ENCODE data around the gene INPP1.
A peak's percentile ranks its signal among the peaks of the same experiment; 100 is the strongest.

Gene INPP1

GRCh38 chr2:190318931-190319554 lies 24.3 kb upstream of the INPP1 start:
- TF ChIP-seq, protein P1, sequence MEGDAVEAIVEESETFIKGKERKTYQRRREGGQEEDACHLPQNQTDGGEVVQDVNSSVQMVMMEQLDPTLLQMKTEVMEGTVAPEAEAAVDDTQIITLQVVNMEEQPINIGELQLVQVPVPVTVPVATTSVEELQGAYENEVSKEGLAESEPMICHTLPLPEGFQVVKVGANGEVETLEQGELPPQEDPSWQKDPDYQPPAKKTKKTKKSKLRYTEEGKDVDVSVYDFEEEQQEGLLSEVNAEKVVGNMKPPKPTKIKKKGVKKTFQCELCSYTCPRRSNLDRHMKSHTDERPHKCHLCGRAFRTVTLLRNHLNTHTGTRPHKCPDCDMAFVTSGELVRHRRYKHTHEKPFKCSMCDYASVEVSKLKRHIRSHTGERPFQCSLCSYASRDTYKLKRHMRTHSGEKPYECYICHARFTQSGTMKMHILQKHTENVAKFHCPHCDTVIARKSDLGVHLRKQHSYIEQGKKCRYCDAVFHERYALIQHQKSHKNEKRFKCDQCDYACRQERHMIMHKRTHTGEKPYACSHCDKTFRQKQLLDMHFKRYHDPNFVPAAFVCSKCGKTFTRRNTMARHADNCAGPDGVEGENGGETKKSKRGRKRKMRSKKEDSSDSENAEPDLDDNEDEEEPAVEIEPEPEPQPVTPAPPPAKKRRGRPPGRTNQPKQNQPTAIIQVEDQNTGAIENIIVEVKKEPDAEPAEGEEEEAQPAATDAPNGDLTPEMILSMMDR (IDR thresholded peaks at IDR 0.05) = no peak
- intact Hi-C loops (cut with DNase I; ENCODE audit: low total_unique reads) = no loop called here
- Histone ChIP-seq H3K4me3 (peak overlapping the region; percentile 80 to 86), H3K27ac (peak overlapping the region; percentile 89 to 91), H3K9me3 (no peaks in the 10 kb centered on the region), H3K36me3 (no peaks in the 10 kb centered on the region), H3K4me1 (peaks cover 0 to 43% (median 21%) of the 10 kb centered on the region in 4 donors), H3K27me3 (no peaks in the 10 kb centered on the region)
- DNase-seq = no peak

DNA sequence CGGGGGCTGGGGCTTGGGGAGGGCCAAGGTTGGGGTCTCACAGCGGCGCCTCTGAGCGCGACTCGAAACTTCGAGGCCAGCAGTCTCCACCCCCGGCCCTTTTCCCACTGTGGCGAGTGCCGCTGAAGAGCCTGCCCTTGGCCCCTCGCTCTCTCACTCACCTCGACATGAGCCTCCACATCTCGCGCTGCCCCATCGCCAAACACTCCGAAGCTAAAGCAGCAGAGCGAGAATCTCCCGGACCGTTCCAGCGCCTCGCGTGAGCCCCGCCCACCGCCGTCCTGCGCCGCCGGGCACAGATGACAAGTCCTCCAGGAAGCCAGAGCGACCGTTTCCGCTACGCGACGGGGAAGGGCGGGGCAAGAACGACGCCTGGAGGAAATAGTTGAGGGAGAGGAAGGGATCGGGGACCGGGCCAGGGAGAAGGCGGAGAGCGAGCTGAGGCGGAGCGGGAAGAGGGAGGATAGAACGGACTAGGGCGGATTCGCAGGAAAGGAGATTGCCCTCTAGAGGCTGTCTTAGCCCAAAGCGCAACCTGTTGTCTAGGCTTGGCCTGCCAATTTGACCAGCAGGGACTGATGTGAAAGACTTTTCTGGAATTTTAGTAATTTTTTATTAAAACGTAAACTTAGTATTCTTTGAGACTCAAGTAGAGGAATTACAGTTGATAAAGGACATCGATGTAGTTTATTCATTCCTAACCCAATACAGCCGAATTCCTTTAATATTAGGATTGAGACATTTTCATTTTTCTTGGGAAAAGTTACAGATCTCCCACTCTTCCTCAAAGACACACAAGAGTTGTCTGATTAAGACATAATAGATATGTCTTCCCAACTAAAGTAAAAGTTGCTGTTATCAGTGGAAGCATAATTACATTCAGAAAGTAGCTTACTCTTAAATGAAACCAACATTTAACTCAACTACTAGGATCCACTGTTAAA lies 23.6 kb upstream of the INPP1 start, which contains the start of gene HIBCH:
Gene HIBCH (minus strand): TSS at position 272 of the 944 bp plus-strand sequence. CDS start 76 bp downstream, at position 196.
- DNase-seq = peak; percentile 99 to 100
- intact Hi-C loops (cut with DNase I; ENCODE audit: low total_unique reads) = no loop called here
- H3K9me3 ChIP-seq = no peaks in the 10 kb centered on the region
- no peaks in the 10 kb centered on the region for H3K27me3 ChIP-seq
- H3K36me3 ChIP-seq = no peaks in the 10 kb centered on the region
- H3K27ac ChIP-seq = peak within 1 kb of the TSS; percentile 89 to 91
- TF ChIP-seq, protein P1 (IDR thresholded peaks at IDR 0.05) = peak; percentile 58 to 75
- peaks cover 0 to 41% (median 20%) of the 10 kb centered on the region in 4 donors for H3K4me1 ChIP-seq
- peak within 1 kb of the TSS; percentile 80 to 86 for H3K4me3 ChIP-seq

DNA sequence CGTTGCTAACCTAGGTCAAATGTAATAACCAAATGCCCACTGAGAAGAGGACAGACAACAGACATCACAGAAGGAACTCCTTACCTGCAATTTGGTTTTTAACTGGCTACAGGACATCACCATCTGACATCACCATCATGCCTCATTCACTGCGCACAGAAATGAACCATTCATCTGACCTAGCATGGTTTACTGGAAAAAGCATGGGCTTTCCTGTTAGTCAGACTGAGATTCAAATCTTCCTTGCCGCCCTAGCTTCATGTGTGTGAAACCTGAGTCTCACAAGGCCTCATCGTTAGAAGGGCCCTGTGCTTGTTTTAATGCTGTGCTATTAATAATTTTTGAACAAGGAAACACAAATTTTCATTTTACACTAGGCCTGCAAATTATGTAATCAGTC lies 22.7 kb upstream of the INPP1 start:
- H3K9me3 ChIP-seq = no peaks in the 10 kb centered on the region
- TF ChIP-seq, protein P1 (IDR thresholded peaks at IDR 0.05) = no peak
- no peaks in the 10 kb centered on the region for H3K36me3 ChIP-seq
- DNase-seq = no peak
- H3K4me1 ChIP-seq = peaks cover 0 to 32% (median 16%) of the 10 kb centered on the region in 4 donors
- H3K27me3 ChIP-seq = no peaks in the 10 kb centered on the region
- peak overlapping the region; percentile 89 to 91 for H3K27ac ChIP-seq
- no peak overlapping the region for H3K4me3 ChIP-seq
- intact Hi-C loops (cut with DNase I; ENCODE audit: low total_unique reads) = no loop called here

DNA sequence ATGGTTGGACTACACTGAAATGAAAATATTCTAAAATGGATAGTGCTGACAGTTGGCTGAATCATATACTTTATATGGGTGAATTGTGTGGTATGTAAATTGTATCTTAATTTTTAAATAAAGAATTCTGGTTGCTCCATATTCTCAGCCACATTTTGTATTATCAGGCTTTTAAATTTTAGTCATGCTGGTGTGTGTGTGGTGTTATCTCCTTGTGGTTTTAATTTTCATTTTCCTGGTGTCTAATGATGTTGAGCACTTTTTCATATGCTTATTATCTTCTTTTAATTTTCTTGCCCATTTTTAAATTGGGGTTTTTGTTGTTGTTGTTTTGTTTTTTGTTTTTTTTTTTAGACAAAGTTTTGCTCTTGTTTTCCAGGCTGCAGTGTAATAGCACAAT lies 20.0 kb upstream of the INPP1 start:
- Histone ChIP-seq H3K27ac (no peak overlapping the region), H3K9me3 (no peaks in the 10 kb centered on the region), H3K4me3 (no peak overlapping the region), H3K4me1 (peaks cover 0 to 10% (median 5%) of the 10 kb centered on the region in 4 donors), H3K27me3 (peaks cover 0 to 2% of the 10 kb centered on the region in 2 donors), H3K36me3 (no peaks in the 10 kb centered on the region)
- DNase-seq = no peak
- TF ChIP-seq, protein P1 (IDR thresholded peaks at IDR 0.05) = no peak
- intact Hi-C loops (cut with DNase I; ENCODE audit: low total_unique reads) = no loop called here

GRCh38 chr2:190325588-190325987 lies 17.8 kb upstream of the INPP1 start:
- intact Hi-C loops (cut with DNase I; ENCODE audit: low total_unique reads) = no loop called here
- TF ChIP-seq, protein P1 (IDR thresholded peaks at IDR 0.05) = no peak
- Histone ChIP-seq H3K4me1 (no peaks in the 10 kb centered on the region), H3K27ac (no peak overlapping the region), H3K36me3 (no peaks in the 10 kb centered on the region), H3K9me3 (no peaks in the 10 kb centered on the region), H3K4me3 (no peak overlapping the region), H3K27me3 (peaks cover 0 to 2% of the 10 kb centered on the region in 2 donors)
- no peak for DNase-seq

All from tibial artery (tissue), 4 donors.